HepG2 (cell line): Measurements from ENCODE around the gene FER1L5. TPM values are rescaled to one million over a fixed set of nuclear protein-coding genes. Genes with fewer than 3 reads are reported as not detected.
A peak's percentile ranks its signal among the peaks of the same experiment; 100 is the strongest.

Source experiments
- ATAC-seq: fragments of 200-7000 bp; cut with Tn5 transposase; 3 replicates; pipeline ENCODE4 v1.9.1; 2020; ENCODE audit warnings: mild to moderate bottlenecking, moderate library complexity
- BruUV-seq: library from RNA; stranded (reverse); fragments of 400-500 nt; replicated peaks from 2 replicates; lab custom pipeline; 2021; lab: Mats Ljungman, UMichigan
- CTCF ChIA-PET: fragments of 300-600 bp; formaldehyde crosslinking; extraction: SDS; loops from one replicate; lab custom pipeline; 2021; ENCODE audit warnings: low total read pairs, inconsistent platforms, low intra/inter-chr PET ratio; lab: Yijun Ruan, JAX
- POLR2A ChIA-PET: fragments of 350-600 bp; sonication (Branson Sonifier 250); formaldehyde crosslinking; loops from one replicate; lab custom pipeline; 2020; ENCODE audit warnings: antibody characterized with exemption, inconsistent platforms; lab: Yijun Ruan, JAX
- DNase-seq: peaks from one replicate; pipeline ENCODE4 v3.0.0-alpha.2; 2015; ENCODE audit warnings: low spot score
- FAIRE-seq: peaks from 3 replicates; lab custom pipeline; 2011; peaks lifted over from hg19 to GRCh38; lab: Jason Lieb, UNC
- H2AFZ ChIP-seq: one replicate; pipeline ENCODE4 v1.6.1; 2011; ENCODE audit warnings: low read length, inconsistent platforms
- H3K27ac ChIP-seq: fragments of 300-600 bp; 3 replicates; pipeline ENCODE4 v1.8.0; 2011; ENCODE audit warnings: mixed run types, mild to moderate bottlenecking, mixed read lengths, low read length, inconsistent platforms; ENCODE audit not compliant: insufficient read depth; ENCODE audit errors: extremely low read length
- H3K27me3 ChIP-seq, 2 experiments: fragments of 200-600 bp in 1 of 2; 2 replicates in 1 of 2; 3 replicates in 1 of 2; pipeline versions ENCODE4 v1.6.0 to v1.8.0; 2011; ENCODE audit warnings: low read length in 2 of 2, mild to moderate bottlenecking in 2 of 2, moderate library complexity in 2 of 2, inconsistent platforms in 1 of 2; ENCODE audit not compliant: insufficient read depth in 2 of 2, control insufficient read depth in 1 of 2
- H3K36me3 ChIP-seq, 2 experiments: fragments of 200-600 bp in 1 of 2; replicated peaks in 1 of 2; 2 replicates in 1 of 2; 3 replicates in 1 of 2; pipeline versions ENCODE4 v1.5.1 to v1.8.0; 2011; ENCODE audit warnings: low read length in 2 of 2, inconsistent platforms in 1 of 2; ENCODE audit not compliant: insufficient read depth in 2 of 2, control insufficient read depth in 1 of 2
- H3K4me1 ChIP-seq: 2 replicates; pipeline ENCODE4 v1.5.1; 2012; ENCODE audit warnings: low read length, inconsistent platforms; ENCODE audit not compliant: insufficient read depth
- H3K4me2 ChIP-seq: 2 replicates; pipeline ENCODE4 v1.6.0; 2011; ENCODE audit warnings: low read depth, low read length, inconsistent platforms
- H3K4me3 ChIP-seq, 3 experiments: fragments of 200-600 bp in 1 of 3; sonication (generic), shearing (Covaris generic) in 1 of 3; replicated peaks in 1 of 3; 2 replicates each; pipeline ENCODE4 v1.5.1; 2011 to 2016; ENCODE audit warnings: low read length in 3 of 3, inconsistent platforms in 2 of 3, low read depth in 2 of 3, mild to moderate bottlenecking in 2 of 3, control low read depth in 1 of 3, mixed read lengths in 1 of 3; ENCODE audit not compliant: insufficient read depth in 1 of 3
- H3K79me2 ChIP-seq: one replicate; pipeline ENCODE4 v1.6.1; 2011; ENCODE audit warnings: low read length, inconsistent platforms; ENCODE audit not compliant: insufficient read depth
- H3K9ac ChIP-seq: 2 replicates; pipeline ENCODE4 v1.6.0; 2011; ENCODE audit warnings: mild to moderate bottlenecking, low read depth, low read length, inconsistent platforms; ENCODE audit not compliant: insufficient read depth
- H3K9me3 ChIP-seq: 2 replicates; pipeline ENCODE4 v1.5.1; 2012; ENCODE audit warnings: mild to moderate bottlenecking, low read length
- H4K20me1 ChIP-seq: 2 replicates; pipeline ENCODE4 v1.6.0; 2011; ENCODE audit warnings: inconsistent platforms, mild to moderate bottlenecking, low read length, moderate library complexity; ENCODE audit not compliant: insufficient read depth
- CTCF ChIP-seq: sonication (generic); formaldehyde crosslinking; IDR thresholded peaks from 2 replicates; pipeline ENCODE4 v1.5.0; 2020; ENCODE audit warnings: mild to moderate bottlenecking, missing genetic modification reagents, moderate library complexity
- EED ChIP-seq: sonication (generic); formaldehyde crosslinking; IDR thresholded peaks from 2 replicates; pipeline ENCODE4 v1.5.0; 2020; ENCODE audit warnings: mild to moderate bottlenecking, missing genetic modification reagents
- IRF1 ChIP-seq: sonication (generic); formaldehyde crosslinking; IDR thresholded peaks from 2 replicates; pipeline ENCODE4 v1.4.0; 2020; ENCODE audit warnings: low read depth, mild to moderate bottlenecking, missing genetic modification reagents
- MLX ChIP-seq: IDR thresholded peaks from 2 replicates; pipeline ENCODE4 v1.6.1; 2016
- SMARCC2 ChIP-seq: fragments of 450-650 bp; IDR thresholded peaks from 2 replicates; pipeline ENCODE4 v1.6.1; 2017; ENCODE audit warnings: antibody characterized with exemption, mild to moderate bottlenecking
- SOX13 ChIP-seq, 3 experiments: fragments of 450-650 bp in 1 of 3; sonication (generic) in 1 of 3; formaldehyde crosslinking in 1 of 3; IDR thresholded peaks in 2 of 3; conservative IDR thresholded peaks in 1 of 3; 2 replicates each; pipeline versions ENCODE4 v1.5.0 to v1.6.1; 2016 to 2020; ENCODE audit warnings: antibody characterized with exemption in 1 of 3, mild to moderate bottlenecking in 1 of 3, missing compliant biosample characterization in 1 of 3, missing genetic modification reagents in 1 of 3, moderate library complexity in 1 of 3
- SPEN ChIP-seq: sonication (generic); formaldehyde crosslinking; IDR thresholded peaks from 2 replicates; pipeline ENCODE4 v1.5.1; 2020; ENCODE audit warnings: low read depth, mild to moderate bottlenecking, missing genetic modification reagents
- STAG1 ChIP-seq: sonication (generic); formaldehyde crosslinking; IDR thresholded peaks from 2 replicates; pipeline ENCODE4 v1.4.0; 2020; ENCODE audit warnings: missing genetic modification reagents
- TCF7L2 ChIP-seq: IDR thresholded peaks from 2 replicates; pipeline ENCODE4 v1.6.1; 2011; ENCODE audit warnings: mild to moderate bottlenecking, low read depth, low read length, moderate library complexity
- ZNF468 ChIP-seq: sonication (generic); formaldehyde crosslinking; IDR thresholded peaks from 2 replicates; pipeline ENCODE4 v1.8.0; 2022; ENCODE audit warnings: mild to moderate bottlenecking, moderate library complexity, missing genetic modification reagents
- ZNF678 ChIP-seq: sonication (generic); formaldehyde crosslinking; IDR thresholded peaks from 2 replicates; pipeline ENCODE4 v1.4.0; 2020; ENCODE audit warnings: mild to moderate bottlenecking, missing genetic modification reagents
- WGBS: methylation state at CpG from one replicate; pipeline ENCODE4 v1.1.6; 2017; ENCODE audit warnings: low lambda C conversion rate; 5-methylcytosine and 5-hydroxymethylcytosine counted together
- in situ Hi-C: cut with HindIII; loops from 2 replicates; pipeline ENCODE4 v1.10.0; 2017; ENCODE audit warnings: low pct_unique_long_range_greater_than_20kb; ENCODE audit not compliant: extremely low pct_ligation_motif_present
- intact Hi-C: fragments of 100-400 bp; cut with micrococcal nuclease; formaldehyde crosslinking; loops from one replicate; pipeline ENCODE4 v1.10.0; 2022; ENCODE audit not compliant: unreplicated experiment
- polyA plus RNA-seq, 8 experiments: library from polyadenylated mRNA; depleted of rRNA in 3 of 8; stranded (reverse) in 7 of 8; unstranded in 1 of 8; fragments of >200 nt; fragmentation: Illumina TruSeq in 4 of 8; extraction: Trizol in 4 of 8; gene quantifications; 2 replicates each; pipeline versions ENCODE4 v1.2.1 to v1.2.3, GENCODE V29; 2011 to 2016; ENCODE audit warnings: low read depth in 4 of 8, missing spikeins in 1 of 8, mixed read lengths in 1 of 8; ENCODE audit not compliant: insufficient read depth in 1 of 8
- total RNA-seq, 5 experiments: library from RNA; depleted of rRNA; stranded (reverse); fragments of >200 nt; fragmentation: Illumina TruSeq; extraction: Trizol; gene quantifications; 2 replicates each; pipeline ENCODE4 v1.2.3, GENCODE V29; 2016; ENCODE audit warnings: low read depth in 1 of 5
- TF ChIP-seq, protein P1 (sequence below): sonication (generic); formaldehyde crosslinking; IDR thresholded peaks from 2 replicates; pipeline ENCODE4 v1.4.0; 2020; ENCODE audit warnings: mild to moderate bottlenecking, missing genetic modification reagents
- TF ChIP-seq, protein P2 (sequence below): sonication (generic); formaldehyde crosslinking; IDR thresholded peaks from 2 replicates; pipeline ENCODE4 v1.9.0; 2021; ENCODE audit warnings: mild to moderate bottlenecking, missing genetic modification reagents

FER1L5 gene
- total and polyA plus RNA-seq, 2 of the 13 experiments (the other 11 are each of a cell fraction or from before 2014, with no cell fraction given): 0.02 to 0.08 TPM

DNA sequence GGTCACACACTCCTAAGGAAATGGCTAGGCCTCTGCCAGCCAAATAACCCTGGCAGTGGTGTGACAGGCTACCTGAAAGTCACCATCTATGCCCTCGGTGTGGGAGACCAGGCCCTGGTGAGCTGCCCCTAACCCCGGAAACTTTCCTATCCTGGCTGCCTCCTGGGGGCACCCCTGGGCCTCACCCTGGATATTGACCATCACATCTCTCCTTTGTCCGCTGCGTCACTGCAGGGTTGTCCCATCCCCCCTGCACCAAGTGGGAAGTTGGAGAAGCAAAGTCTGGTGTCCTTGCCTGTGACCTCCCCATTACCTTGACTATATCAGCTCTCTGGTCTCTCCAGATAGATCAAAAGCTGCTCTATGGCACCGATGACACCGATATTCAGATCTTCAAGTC is 18.8 kb downstream of the FER1L5 start:
- Histone ChIP-seq H3K9me3 (no peaks in the 10 kb centered on the region), H3K79me2 (no peaks in the 10 kb centered on the region), H3K4me3 (no peak overlapping the region), H3K36me3 (no peaks in the 10 kb centered on the region), H3K27ac (no peak overlapping the region), H3K4me2 (peak overlapping the region; percentile 37; the same call in 1 of the 2 replicates), H3K4me1 (peaks cover 13% of the 10 kb centered on the region; the same call in 1 of the 2 replicates), H3K27me3 (peaks cover 0 to 22% of the 10 kb centered on the region in 2 experiments; a peak in 3 of 5 replicates), H2AFZ (no peak overlapping the region), H3K9ac (no peak overlapping the region), H4K20me1 (no peaks in the 10 kb centered on the region)
- 51% methylated on average over 4 of the region's 6 CpGs for WGBS
- in situ Hi-C loops: no loop called here
- ATAC-seq: peak; percentile 62
- intact Hi-C loops: no loop called here
- FAIRE-seq: no peak
- no TSS peak for BruUV-seq
- POLR2A ChIA-PET: no interaction called here
- CTCF ChIA-PET: no interaction called here
- DNase-seq: no peak
- TF ChIP-seq EED (CRISPR knock-in tag): 0 out of 2 replicates have a peak, but pooled peaks have one; percentile 33
- no peak for TF ChIP-seq TCF7L2
- TF ChIP-seq MLX (CRISPR knock-in tag): no peak
- no peak for TF ChIP-seq SMARCC2
- TF ChIP-seq SPEN (CRISPR knock-in tag): no peak
- no peak for TF ChIP-seq SOX13 (IDR thresholded peaks at IDR 0.05)
- no peak for TF ChIP-seq SOX13 (CRISPR knock-in tag; conservative IDR thresholded peaks at IDR 0.05 in 1 of 2, IDR thresholded peaks at IDR 0.05 in 1 of 2)
- TF ChIP-seq, protein P1, sequence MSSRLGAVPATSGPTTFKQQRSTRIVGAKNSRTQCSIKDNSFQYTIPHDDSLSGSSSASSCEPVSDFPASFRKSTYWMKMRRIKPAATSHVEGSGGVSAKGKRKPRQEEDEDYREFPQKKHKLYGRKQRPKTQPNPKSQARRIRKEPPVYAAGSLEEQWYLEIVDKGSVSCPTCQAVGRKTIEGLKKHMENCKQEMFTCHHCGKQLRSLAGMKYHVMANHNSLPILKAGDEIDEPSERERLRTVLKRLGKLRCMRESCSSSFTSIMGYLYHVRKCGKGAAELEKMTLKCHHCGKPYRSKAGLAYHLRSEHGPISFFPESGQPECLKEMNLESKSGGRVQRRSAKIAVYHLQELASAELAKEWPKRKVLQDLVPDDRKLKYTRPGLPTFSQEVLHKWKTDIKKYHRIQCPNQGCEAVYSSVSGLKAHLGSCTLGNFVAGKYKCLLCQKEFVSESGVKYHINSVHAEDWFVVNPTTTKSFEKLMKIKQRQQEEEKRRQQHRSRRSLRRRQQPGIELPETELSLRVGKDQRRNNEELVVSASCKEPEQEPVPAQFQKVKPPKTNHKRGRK (CRISPR knock-in tag): 0 out of 2 replicates have a peak, but pooled peaks have one; percentile 34
- TF ChIP-seq, protein P2, sequence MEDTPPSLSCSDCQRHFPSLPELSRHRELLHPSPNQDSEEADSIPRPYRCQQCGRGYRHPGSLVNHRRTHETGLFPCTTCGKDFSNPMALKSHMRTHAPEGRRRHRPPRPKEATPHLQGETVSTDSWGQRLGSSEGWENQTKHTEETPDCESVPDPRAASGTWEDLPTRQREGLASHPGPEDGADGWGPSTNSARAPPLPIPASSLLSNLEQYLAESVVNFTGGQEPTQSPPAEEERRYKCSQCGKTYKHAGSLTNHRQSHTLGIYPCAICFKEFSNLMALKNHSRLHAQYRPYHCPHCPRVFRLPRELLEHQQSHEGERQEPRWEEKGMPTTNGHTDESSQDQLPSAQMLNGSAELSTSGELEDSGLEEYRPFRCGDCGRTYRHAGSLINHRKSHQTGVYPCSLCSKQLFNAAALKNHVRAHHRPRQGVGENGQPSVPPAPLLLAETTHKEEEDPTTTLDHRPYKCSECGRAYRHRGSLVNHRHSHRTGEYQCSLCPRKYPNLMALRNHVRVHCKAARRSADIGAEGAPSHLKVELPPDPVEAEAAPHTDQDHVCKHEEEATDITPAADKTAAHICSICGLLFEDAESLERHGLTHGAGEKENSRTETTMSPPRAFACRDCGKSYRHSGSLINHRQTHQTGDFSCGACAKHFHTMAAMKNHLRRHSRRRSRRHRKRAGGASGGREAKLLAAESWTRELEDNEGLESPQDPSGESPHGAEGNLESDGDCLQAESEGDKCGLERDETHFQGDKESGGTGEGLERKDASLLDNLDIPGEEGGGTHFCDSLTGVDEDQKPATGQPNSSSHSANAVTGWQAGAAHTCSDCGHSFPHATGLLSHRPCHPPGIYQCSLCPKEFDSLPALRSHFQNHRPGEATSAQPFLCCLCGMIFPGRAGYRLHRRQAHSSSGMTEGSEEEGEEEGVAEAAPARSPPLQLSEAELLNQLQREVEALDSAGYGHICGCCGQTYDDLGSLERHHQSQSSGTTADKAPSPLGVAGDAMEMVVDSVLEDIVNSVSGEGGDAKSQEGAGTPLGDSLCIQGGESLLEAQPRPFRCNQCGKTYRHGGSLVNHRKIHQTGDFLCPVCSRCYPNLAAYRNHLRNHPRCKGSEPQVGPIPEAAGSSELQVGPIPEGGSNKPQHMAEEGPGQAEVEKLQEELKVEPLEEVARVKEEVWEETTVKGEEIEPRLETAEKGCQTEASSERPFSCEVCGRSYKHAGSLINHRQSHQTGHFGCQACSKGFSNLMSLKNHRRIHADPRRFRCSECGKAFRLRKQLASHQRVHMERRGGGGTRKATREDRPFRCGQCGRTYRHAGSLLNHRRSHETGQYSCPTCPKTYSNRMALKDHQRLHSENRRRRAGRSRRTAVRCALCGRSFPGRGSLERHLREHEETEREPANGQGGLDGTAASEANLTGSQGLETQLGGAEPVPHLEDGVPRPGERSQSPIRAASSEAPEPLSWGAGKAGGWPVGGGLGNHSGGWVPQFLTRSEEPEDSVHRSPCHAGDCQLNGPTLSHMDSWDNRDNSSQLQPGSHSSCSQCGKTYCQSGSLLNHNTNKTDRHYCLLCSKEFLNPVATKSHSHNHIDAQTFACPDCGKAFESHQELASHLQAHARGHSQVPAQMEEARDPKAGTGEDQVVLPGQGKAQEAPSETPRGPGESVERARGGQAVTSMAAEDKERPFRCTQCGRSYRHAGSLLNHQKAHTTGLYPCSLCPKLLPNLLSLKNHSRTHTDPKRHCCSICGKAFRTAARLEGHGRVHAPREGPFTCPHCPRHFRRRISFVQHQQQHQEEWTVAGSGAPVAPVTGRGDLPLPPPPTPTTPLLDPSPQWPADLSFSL (CRISPR knock-in tag): no peak
- TF ChIP-seq STAG1: peak; percentile 25; the same call in 1 of the 2 replicates
- TF ChIP-seq ZNF678 (CRISPR knock-in tag): no peak
- TF ChIP-seq IRF1 (CRISPR knock-in tag): no peak
- no peak for TF ChIP-seq ZNF468 (CRISPR knock-in tag)
- peak; percentile 35; the same call in 1 of the 2 replicates for TF ChIP-seq CTCF (CRISPR knock-in tag)
